ENCODE results near the gene GH1.

DNA sequence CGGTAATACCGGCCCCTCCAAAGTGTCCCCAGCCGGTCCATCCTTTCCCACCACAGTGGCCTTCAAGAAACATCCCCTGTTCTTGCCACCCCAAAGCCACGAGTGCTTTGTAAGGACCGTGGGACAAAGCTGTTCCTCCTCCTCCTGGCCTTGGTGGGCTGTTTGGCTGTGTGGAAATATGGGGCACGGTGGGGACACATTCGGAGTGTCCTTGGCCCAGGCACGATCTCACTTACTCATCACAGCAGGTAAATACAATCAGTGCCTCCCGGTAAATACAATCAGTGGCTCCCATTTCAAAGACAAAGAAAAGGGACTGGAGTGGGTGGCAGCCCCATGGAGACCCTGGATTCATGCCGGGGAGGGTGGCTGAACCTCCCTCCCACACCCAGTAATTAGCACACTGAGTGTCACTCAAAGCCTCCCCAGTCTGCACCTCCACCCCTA, 43.7 kb upstream of the GH1 start:
- TF ChIP-seq POLR2A (IDR thresholded peaks at IDR 0.05) (no peak), POLR2AphosphoS5 (IDR thresholded peaks at IDR 0.05; ENCODE audit: insufficient read depth in 1 of 2, low read depth in 1 of 2) (no peak)

All from vagina (tissue), 2 donors.